Neural cell (in vitro differentiated cells): ENCODE results near the gene APH1B.

Source experiments
- MXI1 ChIP-seq: fragments of 450-650 bp; conservative IDR thresholded peaks from 2 replicates; pipeline ENCODE4 v1.6.1; 2014; ENCODE audit warnings: antibody characterized with exemption, mild to moderate bottlenecking; ENCODE audit not compliant: poor library complexity, severe bottlenecking
- POLR2AphosphoS5 ChIP-seq: IDR thresholded peaks from 2 replicates; pipeline ENCODE4 v1.6.1; 2012
- TF ChIP-seq, protein P1 (sequence below): fragments of 450-650 bp; IDR thresholded peaks from 2 replicates; pipeline ENCODE4 v1.5.1; 2014; ENCODE audit warnings: antibody characterized with exemption, mild to moderate bottlenecking, moderate library complexity; ENCODE audit not compliant: poor library complexity, severe bottlenecking

DNA sequence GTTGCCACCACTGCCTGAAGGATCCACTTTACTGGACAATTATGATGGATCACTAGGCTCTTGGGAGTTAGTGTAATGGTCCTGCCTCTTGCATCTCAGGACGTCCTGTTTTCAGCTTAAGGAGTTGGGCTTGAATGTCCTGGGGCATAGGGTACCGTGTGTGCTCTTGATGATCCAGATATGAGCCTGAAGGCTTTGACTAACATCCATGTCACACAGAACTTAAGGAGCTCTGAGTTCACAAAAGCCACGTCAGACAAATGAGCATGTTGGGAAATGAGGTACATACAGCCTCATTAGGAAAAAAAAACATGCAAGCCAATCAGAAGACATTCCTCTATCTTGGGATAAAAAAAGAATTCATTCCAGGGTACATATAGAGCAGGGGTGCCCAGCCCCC lies 63.5 kb downstream of the APH1B start:
- TF ChIP-seq, protein P1, sequence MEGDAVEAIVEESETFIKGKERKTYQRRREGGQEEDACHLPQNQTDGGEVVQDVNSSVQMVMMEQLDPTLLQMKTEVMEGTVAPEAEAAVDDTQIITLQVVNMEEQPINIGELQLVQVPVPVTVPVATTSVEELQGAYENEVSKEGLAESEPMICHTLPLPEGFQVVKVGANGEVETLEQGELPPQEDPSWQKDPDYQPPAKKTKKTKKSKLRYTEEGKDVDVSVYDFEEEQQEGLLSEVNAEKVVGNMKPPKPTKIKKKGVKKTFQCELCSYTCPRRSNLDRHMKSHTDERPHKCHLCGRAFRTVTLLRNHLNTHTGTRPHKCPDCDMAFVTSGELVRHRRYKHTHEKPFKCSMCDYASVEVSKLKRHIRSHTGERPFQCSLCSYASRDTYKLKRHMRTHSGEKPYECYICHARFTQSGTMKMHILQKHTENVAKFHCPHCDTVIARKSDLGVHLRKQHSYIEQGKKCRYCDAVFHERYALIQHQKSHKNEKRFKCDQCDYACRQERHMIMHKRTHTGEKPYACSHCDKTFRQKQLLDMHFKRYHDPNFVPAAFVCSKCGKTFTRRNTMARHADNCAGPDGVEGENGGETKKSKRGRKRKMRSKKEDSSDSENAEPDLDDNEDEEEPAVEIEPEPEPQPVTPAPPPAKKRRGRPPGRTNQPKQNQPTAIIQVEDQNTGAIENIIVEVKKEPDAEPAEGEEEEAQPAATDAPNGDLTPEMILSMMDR, result no peak
- no peak for TF ChIP-seq POLR2AphosphoS5
- TF ChIP-seq MXI1, result no peak
